Stimulated activated CD4-positive, alpha-beta T cell treated with anti-CD3 and anti-CD28 coated beads, Interleukin-2, amount 100 ng/mL, for 48 hours (primary cell): ENCODE results near the gene PTHLH.

Experiments used
- DNase-seq, 2 donors: peaks; one replicate each; pipeline ENCODE4 v3.0.0-alpha.2; 2020

Gene PTHLH

GRCh38 chr12:27972721-27973120 lies at the start of gene PTHLH:
Gene PTHLH (minus strand): TSS chr12:27972733. CDS start chr12:27969494, 3,239 bp downstream.
- no peak for DNase-seq

DNA sequence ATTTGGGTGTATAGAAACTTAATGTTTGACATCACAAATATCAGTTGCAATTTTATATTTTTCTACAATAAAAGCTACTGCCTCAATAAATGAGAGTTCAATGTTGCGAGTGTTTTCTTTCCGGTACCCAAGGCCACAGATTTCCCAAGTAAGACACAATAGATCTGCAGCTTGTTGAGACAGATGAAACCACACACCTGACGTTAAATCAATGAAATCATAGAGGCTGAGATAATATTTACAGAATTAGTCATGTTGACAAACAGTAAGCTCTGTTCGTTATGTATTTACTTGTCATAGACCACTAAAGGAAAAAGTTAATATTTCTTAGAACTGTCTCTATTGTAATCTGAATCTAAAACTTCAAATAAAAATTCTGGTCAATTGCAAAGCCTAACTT lies 49.2 kb upstream of the PTHLH start:
- DNase-seq = no peak

GRCh38 chr12:28017873-28018255 lies 45.3 kb upstream of the PTHLH start:
- DNase-seq = no peak

DNA sequence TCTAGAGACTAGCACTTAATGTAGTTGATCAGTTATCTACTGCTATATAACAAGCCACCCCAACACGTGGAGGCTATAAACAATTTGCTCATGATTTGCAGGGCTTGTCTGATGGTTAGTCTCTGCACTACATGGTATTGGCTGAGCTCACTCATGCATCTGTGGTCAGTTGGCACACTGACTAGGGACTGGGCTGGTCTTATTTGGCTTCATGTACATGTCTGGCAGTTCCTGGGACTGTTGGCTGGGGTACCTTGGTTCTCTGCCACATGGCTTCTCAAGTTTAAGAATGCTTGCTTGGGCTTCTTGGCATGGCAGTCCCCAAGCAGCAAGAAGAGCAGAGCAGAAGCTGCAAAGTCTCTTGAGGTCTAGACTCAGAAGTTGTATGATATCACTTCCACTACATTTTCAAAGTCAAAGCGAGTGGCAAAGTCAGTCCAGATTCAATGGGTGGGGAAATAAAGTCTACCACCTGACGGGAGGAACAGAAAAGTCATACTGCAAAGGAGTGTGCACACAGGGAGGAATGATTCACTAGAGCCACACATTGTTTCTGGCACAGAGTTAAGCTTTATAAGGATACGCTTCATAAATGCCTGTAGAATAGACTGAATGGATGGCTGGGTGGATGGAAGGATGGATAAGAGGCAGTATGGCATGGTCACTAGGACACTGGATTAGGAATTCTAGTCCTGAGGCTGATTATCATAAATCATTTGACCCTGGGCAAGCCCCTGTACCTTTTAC lies 44.8 kb upstream of the PTHLH start:
- no peak for DNase-seq

DNA sequence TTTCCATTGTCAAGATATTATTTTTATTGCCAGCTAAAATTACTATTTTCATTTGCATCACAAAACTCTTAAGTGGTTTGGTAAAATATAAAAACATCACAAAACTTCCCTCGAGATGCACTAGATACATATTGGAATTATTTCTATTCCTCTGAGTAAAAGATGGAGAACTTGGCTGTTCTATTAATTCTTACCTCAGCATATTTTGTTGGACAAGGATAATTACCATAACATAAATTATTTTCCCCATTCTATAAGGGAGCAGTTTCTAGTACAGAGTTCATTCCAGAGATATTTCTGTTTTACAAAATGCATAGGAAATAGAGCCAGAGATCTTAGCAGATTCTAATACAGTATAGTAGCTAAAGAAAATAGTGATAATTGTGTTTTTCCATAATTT lies 42.6 kb upstream of the PTHLH start:
- DNase-seq = no peak

GRCh38 chr12:28014196-28014595 lies 41.7 kb upstream of the PTHLH start:
- no peak for DNase-seq

DNA sequence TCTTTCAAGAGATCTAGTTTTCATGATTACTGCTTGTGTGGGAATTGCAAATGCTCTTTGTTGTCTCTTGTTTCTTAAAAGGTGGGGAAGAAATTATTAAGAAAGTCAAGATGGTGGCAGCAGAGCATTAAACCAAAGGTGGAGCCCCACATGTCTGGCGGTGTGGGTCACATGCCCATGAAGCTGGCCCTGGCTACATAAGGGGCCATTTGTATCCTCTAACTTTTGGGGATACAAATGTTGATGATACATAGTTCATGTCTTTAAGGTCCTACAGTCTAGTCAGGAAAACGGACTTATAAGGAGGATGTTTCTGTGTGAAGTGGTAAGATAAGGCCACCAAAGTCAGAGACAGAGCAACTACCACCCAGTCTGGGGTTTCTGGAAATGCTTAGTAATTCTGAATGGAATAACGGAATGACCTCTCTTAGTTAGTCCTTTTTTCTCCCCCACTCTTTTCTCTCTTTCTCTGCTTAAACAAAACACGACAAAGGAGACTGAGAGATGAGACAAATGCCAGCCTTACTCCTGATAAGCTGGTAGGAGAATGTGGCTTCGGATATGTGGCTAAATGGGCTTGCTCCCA lies 39.9 kb upstream of the PTHLH start:
- no peak for DNase-seq

DNA sequence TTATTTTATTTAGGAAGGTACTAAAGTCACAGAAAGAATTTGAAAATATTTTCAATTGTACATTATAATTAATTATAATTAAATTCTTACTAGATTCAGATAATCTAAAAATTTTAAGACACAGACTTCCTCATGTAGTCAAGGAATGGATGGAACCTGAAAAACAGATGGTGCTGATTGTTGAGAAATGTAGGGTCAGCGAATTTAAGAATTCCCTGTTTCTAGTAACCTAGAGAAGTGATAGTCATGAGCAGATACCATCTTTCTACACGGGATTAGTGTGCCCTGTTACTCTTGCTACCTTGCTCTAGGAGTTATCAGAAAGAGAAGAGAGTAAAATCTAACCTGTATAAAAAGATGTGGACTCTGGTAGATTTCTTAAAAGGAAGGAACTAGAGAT lies 37.5 kb upstream of the PTHLH start:
- DNase-seq = no peak

- no peak for DNase-seq
These were observed 27.4 kb upstream of the PTHLH start for GRCh38 chr12:27999970-28000369.

GRCh38 chr12:27999521-27999920 lies 27.0 kb upstream of the PTHLH start:
- no peak for DNase-seq

DNA sequence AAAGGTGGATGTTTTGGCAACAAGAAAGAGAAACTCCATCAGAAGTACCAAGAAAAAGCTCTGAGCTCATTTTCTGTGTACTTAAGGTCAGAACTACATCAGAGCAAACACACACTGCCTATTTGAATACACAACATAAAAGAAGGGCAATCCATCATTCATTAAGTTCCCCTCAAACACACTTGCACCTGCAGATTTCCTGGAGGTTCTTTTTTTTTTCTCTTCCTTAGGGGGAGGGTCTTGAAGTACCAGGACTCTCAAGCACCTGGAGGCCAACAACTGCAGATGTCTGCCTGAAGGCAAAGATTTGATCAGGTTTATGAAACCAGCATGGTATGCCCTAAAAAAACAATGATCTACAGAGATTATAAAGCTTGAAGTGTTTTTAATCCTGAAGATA lies 26.1 kb upstream of the PTHLH start:
- no peak for DNase-seq

GRCh38 chr12:27998170-27998569 lies 25.6 kb upstream of the PTHLH start:
- DNase-seq = no peak

DNA sequence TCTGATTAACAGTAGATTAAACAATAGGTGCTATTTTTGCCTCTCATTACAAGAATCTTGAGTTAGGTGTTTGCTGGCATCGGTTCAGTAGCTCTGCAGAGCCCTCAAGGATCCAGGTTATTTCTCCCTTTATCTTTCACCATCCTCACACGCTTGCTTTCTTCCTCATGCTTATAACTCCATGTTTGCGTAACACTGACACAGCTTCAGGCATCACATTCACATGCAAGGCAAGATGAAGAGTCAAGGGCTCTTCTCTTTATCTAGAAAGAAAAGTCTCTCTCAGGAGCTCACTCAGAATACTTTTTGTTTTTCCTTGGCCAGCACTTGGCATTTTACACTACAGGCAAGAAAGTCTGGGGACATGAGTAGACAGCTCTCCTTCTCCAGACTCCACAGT lies 24.2 kb upstream of the PTHLH start:
- no peak for DNase-seq

DNA sequence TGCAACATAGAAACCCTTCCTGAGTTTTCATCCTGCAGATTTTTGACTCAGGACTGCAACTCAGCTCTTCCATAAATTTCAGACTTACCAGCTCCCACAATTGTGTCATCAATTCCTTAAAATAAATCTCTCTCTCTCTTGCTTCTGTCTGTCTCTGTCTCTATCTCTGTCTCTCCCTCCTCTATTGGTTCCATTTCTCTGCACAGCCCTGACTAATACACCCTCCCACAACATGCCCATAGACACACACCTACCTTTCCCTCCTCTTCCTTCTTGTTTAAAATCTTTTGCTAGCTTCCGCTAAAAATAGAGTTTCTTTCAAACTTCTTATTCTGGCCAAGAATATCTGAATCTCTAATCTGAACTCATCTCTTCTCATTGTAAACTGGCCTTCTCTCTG lies 22.9 kb upstream of the PTHLH start:
- DNase-seq = no peak

GRCh38 chr12:27988594-27989233 lies 16.2 kb upstream of the PTHLH start:
- DNase-seq = no peak

- DNase-seq = no peak
These were observed 14.8 kb upstream of the PTHLH start for GRCh38 chr12:27987331-27987730.

- DNase-seq = no peak
These were observed 11.7 kb upstream of the PTHLH start for GRCh38 chr12:27984275-27984674.

GRCh38 chr12:27982951-27983350 lies 10.4 kb upstream of the PTHLH start:
- DNase-seq = no peak

GRCh38 chr12:27982385-27982784 lies 9.9 kb upstream of the PTHLH start:
- DNase-seq = no peak

GRCh38 chr12:27981874-27982273 lies 9.3 kb upstream of the PTHLH start:
- DNase-seq = no peak

GRCh38 chr12:27979145-27979544 lies 6.6 kb upstream of the PTHLH start:
- no peak for DNase-seq

DNA sequence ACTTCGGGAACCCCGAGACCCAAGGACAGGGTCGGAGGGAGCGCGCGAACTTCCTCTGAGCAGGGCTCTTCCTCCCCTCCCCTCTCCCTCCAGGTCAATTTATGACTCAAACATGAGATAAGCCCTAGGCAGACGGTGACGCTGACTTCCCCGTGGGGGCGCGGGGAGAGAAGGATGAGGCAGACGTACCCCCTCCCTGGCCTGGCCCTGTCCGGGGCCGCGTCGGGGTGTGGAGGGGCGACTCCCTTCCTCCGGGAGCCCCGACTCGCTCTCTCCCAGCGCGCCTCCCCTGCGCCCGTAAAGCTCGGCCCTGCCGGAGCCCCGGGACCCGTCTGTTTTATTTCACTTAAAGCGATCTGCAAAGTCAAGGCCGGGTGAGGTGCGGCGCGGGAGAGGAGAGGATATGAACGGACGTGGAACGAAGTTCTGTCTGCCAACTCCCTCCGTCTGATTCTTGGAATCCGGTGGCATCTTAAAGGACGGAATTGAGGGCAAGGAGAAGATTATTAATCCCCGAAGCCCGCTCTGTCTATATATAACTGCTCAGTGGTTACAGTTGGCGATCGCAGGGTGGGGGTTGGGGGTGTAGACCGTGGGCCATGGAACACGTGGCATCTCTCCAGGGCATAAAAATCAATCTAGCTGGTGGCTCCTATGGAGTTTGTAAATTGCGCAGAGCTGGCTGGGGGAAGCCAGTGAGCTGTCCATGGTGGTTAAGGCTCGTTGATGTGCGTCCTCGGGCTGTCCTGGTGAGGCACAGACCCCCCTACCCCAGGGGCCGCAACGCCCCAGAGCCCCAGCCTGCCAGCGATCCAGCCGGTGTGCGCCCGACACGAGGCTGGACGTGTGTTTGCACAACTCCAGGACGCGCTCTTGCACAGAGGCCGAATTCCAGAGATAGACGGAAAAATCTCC lies 2.9 kb upstream of the PTHLH start:
- no peak for DNase-seq

DNA sequence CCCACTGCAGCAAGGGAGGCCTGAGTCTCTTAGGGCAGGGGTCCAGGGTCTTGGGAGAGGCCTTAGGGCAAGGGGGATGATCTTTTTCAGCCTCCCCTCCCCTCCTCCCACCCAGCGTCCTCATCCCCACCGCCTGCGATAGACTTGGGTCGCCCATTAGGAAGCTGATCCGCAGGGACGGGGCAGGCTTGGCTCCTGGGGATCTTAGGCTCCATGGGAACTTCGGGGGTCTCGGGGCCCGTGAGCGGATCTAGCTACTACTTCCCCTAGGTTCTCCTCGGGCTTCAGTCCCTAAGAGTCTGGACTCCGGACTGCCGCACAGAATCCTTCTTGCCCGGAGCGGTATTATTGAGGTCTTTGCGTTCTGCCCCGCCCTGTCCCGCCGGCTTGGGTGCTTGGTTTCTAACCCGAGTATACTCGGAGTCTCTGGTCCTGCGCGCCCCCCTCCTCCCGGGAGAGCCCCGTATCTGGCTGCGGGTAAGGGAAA lies 2.2 kb upstream of the PTHLH start:
- DNase-seq = no peak
